ENCODE measurements around the gene TEX29.
A peak's percentile ranks its signal among the peaks of the same experiment; 100 is the strongest.

TEX29 gene

DNA sequence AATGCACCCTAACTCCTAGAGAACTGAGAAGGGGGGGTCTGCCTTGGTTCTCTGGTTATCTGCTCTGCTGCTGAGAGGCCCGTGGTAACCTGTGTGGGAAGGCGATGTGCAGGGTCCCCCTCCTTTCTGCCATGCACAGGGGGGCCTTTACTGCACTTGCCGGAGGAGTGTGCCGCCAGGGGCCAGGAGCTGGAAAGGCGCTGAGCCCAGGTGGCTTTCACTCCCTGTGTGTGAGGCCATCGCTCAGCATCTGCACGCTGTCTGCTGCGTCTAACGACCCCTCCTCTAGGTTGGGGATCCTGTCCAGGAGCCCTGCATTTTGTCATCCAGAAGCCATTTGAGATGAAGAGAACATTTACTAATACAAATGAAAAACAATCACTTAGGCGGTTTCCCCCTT, 37.0 kb upstream of the TEX29 start:
- H3K9me3 Mint-ChIP-seq = no peaks in the 10 kb centered on the region
- H3K27me3 Mint-ChIP-seq (ENCODE audit: low read depth) = no peaks in the 10 kb centered on the region
- no peak for DNase-seq (ENCODE audit: low spot score)
- no peaks in the 10 kb centered on the region for H3K4me1 Mint-ChIP-seq (ENCODE audit: low read depth)
- no peak overlapping the region for H3K4me3 Mint-ChIP-seq
- H3K36me3 Mint-ChIP-seq (ENCODE audit: low read depth) = peaks cover 58% of the 10 kb centered on the region
- H3K27ac Mint-ChIP-seq = no peak overlapping the region

DNA sequence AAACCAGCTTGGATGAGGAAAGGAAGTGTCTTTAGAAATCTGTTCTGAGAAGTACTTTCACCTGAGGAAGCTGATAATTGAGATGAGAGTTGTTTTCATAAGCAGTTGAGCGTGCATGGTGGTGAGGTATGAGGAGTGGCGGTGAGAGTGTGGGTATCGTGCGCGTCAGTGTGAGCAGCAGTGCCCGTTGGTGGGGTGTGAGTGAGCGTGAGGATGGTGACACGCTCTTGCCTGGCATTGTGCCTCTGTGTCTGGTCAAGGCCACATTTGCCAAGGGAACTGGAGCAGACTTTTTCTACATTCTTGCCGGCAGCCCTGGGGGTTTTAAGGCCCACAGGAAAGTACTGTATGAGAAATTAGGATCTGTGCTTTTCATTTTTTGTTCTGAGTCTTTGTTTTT, 36.5 kb upstream of the TEX29 start:
- H3K4me3 Mint-ChIP-seq = no peak overlapping the region
- peaks cover 56% of the 10 kb centered on the region for H3K36me3 Mint-ChIP-seq (ENCODE audit: low read depth)
- no peak for DNase-seq (ENCODE audit: low spot score)
- H3K27me3 Mint-ChIP-seq (ENCODE audit: low read depth) = no peaks in the 10 kb centered on the region
- H3K4me1 Mint-ChIP-seq (ENCODE audit: low read depth) = no peaks in the 10 kb centered on the region
- H3K27ac Mint-ChIP-seq = no peak overlapping the region
- no peaks in the 10 kb centered on the region for H3K9me3 Mint-ChIP-seq

DNA sequence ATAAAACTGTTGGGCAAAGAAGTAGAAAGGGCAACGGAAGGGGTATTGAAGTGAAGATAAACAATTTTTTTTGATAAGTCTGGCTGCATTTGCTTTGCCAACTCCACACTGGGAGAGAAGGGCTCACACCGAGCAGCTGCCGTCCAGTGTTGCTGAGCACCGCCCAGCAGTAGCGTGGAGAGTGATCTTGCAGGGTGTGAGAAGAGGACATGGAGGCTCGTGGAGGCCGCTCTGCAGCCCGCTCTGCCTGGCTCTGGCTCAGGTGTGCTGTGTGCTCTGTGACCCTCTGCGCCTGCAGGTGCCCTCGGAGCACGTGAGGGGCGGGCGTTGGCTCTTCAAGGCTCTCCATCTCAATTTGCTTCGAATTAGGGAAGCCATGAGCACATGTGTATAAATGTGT, 35.9 kb upstream of the TEX29 start:
- no peak overlapping the region for H3K27ac Mint-ChIP-seq
- peaks cover 61% of the 10 kb centered on the region for H3K36me3 Mint-ChIP-seq (ENCODE audit: low read depth)
- DNase-seq (ENCODE audit: low spot score) = no peak

DNA sequence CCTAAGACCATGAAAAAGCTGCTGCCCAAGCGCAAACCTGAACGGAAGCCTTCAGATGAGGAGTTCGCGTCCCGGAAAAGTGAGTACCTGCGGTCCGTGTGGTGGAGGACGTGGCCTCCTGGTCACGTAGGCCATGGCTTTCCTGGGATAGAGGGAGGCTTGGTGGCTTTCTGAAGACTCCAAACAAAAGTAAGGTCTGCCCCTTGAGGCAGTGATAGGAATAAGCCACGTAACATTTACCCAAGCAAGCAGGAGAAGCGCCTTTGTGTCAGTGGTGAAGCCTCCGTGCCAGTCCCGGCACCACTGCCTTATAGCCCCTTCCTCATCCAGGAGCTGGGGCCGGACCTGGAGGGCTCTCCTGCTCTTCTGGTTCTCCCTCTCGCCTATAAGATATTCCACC, 34.3 kb upstream of the TEX29 start:
- no peaks in the 10 kb centered on the region for H3K9me3 Mint-ChIP-seq
- no peak overlapping the region for H3K27ac Mint-ChIP-seq
- DNase-seq (ENCODE audit: low spot score) = no peak
- H3K4me1 Mint-ChIP-seq (ENCODE audit: low read depth) = no peaks in the 10 kb centered on the region
- peaks cover 61% of the 10 kb centered on the region for H3K36me3 Mint-ChIP-seq (ENCODE audit: low read depth)
- H3K27me3 Mint-ChIP-seq (ENCODE audit: low read depth) = no peaks in the 10 kb centered on the region
- no peak overlapping the region for H3K4me3 Mint-ChIP-seq

More for the DNA sequence above, 35.9 kb upstream of the TEX29 start:
- Mint-ChIP-seq H3K4me1 (ENCODE audit: low read depth) (no peaks in the 10 kb centered on the region), H3K4me3 (no peak overlapping the region), H3K27me3 (ENCODE audit: low read depth) (no peaks in the 10 kb centered on the region), H3K9me3 (no peaks in the 10 kb centered on the region)

DNA sequence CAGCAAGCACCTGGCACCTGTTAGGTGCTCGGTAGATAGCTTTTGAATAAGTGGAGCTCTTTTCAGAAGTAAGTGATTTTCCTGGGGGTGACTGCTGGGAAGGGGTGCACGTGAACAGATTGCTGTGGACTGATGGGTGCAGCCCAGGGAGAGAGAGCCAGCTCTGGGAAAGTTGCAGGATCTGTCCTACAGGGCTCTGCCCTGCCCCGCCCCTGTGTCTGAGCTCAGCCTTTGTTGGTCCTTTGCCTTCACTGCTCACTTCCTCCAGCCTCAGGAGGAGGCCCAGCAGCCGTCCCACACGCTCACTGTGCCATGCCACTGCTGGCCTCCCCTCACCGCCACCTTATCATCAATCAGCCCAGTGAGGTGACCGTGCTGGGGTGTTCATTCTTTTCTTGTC, 33.7 kb upstream of the TEX29 start:
- Mint-ChIP-seq H3K27ac (no peak overlapping the region), H3K4me3 (no peak overlapping the region), H3K4me1 (ENCODE audit: low read depth) (no peaks in the 10 kb centered on the region), H3K27me3 (ENCODE audit: low read depth) (no peaks in the 10 kb centered on the region), H3K9me3 (no peaks in the 10 kb centered on the region), H3K36me3 (ENCODE audit: low read depth) (peaks cover 58% of the 10 kb centered on the region)
- no peak for DNase-seq (ENCODE audit: low spot score)

DNA sequence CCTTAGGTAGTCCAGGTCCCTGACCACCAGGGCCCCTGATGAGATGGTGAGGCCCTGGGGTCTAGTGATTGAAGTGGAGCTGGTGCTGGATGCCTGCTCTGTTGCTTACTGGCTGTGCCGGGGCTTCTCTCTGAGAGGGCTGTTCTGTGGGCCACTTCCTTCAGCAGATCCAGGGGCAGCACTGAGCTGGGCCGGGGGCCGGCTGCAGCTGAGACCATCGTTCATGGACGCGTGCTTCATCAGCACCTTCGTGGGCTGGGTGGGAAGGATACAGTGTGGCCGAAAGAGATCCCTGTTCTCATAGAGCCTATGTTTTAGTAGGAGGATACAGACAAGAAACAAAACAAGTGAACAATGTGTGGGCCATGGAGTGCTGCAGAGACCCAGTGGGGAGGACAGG, 33.2 kb upstream of the TEX29 start:
- no peak overlapping the region for H3K27ac Mint-ChIP-seq
- H3K9me3 Mint-ChIP-seq = no peaks in the 10 kb centered on the region
- peaks cover 62% of the 10 kb centered on the region for H3K36me3 Mint-ChIP-seq (ENCODE audit: low read depth)
- H3K4me3 Mint-ChIP-seq = no peak overlapping the region
- H3K4me1 Mint-ChIP-seq (ENCODE audit: low read depth) = no peaks in the 10 kb centered on the region
- DNase-seq (ENCODE audit: low spot score) = no peak
- no peaks in the 10 kb centered on the region for H3K27me3 Mint-ChIP-seq (ENCODE audit: low read depth)

DNA sequence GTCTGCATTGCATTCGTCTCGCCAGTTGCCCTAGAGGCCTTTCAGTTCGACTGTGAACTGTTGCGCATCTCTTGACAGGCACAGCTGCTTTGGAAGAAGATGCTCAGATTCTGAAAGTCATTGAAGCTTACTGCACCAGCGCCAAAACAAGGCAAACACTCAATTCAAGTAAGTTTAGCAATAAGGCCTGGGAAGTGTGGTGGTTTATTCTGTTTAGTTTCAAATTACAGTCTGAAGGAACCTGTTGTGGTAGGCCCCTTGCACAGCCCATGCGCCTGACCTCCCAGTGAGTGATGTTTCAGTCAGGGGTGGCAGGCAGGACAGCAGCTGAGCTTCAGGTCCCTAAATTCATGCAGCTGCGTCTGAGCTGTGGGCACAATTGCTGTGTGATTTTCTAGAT, 32.2 kb upstream of the TEX29 start:
- Mint-ChIP-seq H3K4me1 (ENCODE audit: low read depth) (no peaks in the 10 kb centered on the region), H3K9me3 (no peaks in the 10 kb centered on the region), H3K27ac (no peak overlapping the region), H3K27me3 (ENCODE audit: low read depth) (no peaks in the 10 kb centered on the region), H3K4me3 (no peak overlapping the region), H3K36me3 (ENCODE audit: low read depth) (peaks cover 61% of the 10 kb centered on the region)
- no peak for DNase-seq (ENCODE audit: low spot score)

DNA sequence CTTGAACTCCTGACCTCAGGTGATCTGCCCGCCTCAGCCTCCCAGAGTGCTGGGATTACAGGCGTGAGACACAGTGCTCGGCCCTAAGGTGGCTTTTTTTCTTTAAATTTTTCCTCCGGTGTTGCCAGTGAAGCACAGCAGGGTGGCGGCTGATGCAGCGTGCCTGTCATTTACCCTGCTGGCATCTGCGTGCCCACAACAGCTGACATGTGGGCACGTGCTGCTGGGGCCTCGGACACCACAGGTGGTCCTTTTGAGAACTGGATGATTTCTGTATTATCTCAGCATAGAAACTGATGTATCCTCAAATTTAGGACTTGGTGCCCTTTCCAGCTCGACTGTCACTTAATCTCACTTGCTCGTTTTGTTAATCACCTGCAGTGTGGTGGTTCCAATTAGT, 31.2 kb upstream of the TEX29 start:
- H3K4me3 Mint-ChIP-seq = no peak overlapping the region
- H3K27ac Mint-ChIP-seq = no peak overlapping the region
- DNase-seq (ENCODE audit: low spot score) = no peak
- no peaks in the 10 kb centered on the region for H3K4me1 Mint-ChIP-seq (ENCODE audit: low read depth)
- H3K9me3 Mint-ChIP-seq = no peaks in the 10 kb centered on the region
- no peaks in the 10 kb centered on the region for H3K27me3 Mint-ChIP-seq (ENCODE audit: low read depth)
- peaks cover 55% of the 10 kb centered on the region for H3K36me3 Mint-ChIP-seq (ENCODE audit: low read depth)

DNA sequence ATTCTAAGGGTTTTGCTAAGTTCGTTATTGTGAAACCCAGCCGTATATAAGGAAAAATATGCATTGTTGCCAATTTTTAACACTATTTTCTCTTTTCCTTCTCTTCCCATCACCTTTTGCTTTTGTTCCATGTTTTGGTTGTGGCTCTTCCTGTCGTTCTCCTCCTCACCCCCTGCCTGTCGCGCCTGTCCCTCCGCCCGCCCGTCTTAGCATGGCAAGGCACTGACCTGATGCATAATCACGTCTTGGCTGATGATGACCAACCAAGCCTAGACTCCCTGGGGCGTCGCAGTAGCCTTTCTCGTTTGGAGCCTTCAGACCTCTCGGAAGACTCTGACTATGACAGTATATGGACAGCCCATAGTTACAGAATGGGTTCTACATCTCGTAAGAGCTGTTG, 28.5 kb upstream of the TEX29 start:
- no peak for DNase-seq (ENCODE audit: low spot score)
- H3K4me3 Mint-ChIP-seq = no peak overlapping the region
- H3K36me3 Mint-ChIP-seq (ENCODE audit: low read depth) = peaks cover 56% of the 10 kb centered on the region
- peaks cover 19% of the 10 kb centered on the region for H3K4me1 Mint-ChIP-seq (ENCODE audit: low read depth)
- H3K27ac Mint-ChIP-seq = no peak overlapping the region
- no peaks in the 10 kb centered on the region for H3K9me3 Mint-ChIP-seq
- H3K27me3 Mint-ChIP-seq (ENCODE audit: low read depth) = no peaks in the 10 kb centered on the region

DNA sequence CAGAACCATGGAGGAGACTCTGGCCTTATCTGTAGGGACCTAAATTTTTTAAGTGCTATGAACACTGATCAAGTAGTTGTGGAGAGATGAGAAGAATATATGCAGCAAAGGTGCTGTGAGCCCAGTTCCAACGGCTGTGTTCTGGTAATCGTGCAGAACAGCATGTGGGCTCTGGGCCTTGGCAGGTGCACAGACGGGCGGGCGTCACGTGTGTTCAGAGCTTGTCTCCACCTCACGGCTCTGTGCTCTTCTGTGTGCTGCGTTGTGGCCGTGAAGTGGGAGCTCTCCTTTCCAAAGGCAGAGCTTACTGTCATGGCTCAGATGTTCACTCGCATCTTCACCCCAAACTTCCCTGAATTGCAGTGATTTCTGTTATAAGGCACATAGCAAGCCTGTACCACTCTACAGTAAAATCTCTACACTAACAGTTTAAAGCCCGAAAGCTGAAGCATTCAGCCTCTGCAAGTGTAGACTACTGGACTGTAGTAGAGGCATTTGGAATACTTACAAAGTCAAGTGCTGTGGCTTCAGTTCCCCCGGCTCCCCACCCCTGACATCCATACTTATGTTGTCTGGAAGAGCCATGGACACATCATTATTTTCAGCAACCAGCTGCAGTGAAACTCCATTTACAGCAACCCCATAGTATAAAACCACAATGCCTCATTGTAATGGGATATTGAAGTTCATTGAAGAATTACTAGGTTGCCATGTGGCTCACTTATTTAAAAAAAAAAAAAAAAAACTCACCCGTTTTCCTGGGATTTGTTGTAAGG, 27.5 kb upstream of the TEX29 start:
- Mint-ChIP-seq H3K4me1 (ENCODE audit: low read depth) (peaks cover 22% of the 10 kb centered on the region), H3K27ac (no peak overlapping the region), H3K4me3 (no peak overlapping the region), H3K27me3 (ENCODE audit: low read depth) (no peaks in the 10 kb centered on the region), H3K36me3 (ENCODE audit: low read depth) (peaks cover 53% of the 10 kb centered on the region), H3K9me3 (no peaks in the 10 kb centered on the region)
- no peak for DNase-seq (ENCODE audit: low spot score)

DNA sequence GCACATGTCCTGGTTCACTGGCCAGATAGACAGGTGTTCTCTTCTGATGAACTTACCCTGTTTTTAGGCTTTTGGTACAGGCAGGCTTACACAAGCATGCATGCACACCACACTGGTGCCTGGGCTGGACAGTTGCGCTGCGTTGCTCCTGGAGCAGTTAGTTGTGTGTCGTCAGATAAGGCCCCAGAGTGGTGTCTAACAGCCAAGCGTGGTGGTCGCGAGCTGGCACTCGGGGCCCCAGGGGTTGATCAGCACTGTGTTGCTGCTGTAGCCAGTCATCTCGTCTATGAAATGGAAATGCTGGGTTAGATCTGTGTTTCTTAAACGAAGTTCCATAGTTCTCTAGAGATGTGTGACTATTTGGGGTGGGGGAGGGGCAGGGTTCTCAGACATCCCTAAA, 24.6 kb upstream of the TEX29 start:
- Mint-ChIP-seq H3K36me3 (ENCODE audit: low read depth) (peaks cover 47% of the 10 kb centered on the region), H3K27me3 (ENCODE audit: low read depth) (no peaks in the 10 kb centered on the region), H3K4me1 (ENCODE audit: low read depth) (peaks cover 22% of the 10 kb centered on the region), H3K4me3 (peak overlapping the region; percentile 49), H3K27ac (no peak overlapping the region), H3K9me3 (no peaks in the 10 kb centered on the region)
- DNase-seq (ENCODE audit: low spot score) = no peak

DNA sequence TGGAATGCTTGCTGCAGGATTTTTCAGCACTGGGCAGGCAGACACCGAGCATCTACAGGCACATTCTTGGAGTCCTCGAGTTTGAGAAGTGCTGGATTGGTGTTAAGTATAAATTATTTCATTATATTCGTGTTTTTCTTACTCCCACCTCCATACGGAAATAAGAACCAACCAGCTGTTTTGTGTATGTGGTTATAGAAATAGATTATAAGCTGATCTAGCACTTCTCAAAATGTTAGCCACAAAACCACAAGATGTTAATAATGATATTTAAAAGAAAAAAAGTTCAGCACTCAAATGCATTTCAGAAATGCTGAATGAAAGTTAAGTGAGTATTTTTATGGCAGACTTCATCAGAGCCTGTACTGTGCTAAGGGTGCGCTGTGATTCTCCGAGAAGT, 24.0 kb upstream of the TEX29 start:
- Mint-ChIP-seq H3K27me3 (ENCODE audit: low read depth) (no peaks in the 10 kb centered on the region), H3K36me3 (ENCODE audit: low read depth) (peaks cover 45% of the 10 kb centered on the region), H3K9me3 (no peaks in the 10 kb centered on the region), H3K27ac (no peak overlapping the region), H3K4me1 (ENCODE audit: low read depth) (peaks cover 22% of the 10 kb centered on the region), H3K4me3 (peak overlapping the region; percentile 49)
- DNase-seq (ENCODE audit: low spot score) = no peak

DNA sequence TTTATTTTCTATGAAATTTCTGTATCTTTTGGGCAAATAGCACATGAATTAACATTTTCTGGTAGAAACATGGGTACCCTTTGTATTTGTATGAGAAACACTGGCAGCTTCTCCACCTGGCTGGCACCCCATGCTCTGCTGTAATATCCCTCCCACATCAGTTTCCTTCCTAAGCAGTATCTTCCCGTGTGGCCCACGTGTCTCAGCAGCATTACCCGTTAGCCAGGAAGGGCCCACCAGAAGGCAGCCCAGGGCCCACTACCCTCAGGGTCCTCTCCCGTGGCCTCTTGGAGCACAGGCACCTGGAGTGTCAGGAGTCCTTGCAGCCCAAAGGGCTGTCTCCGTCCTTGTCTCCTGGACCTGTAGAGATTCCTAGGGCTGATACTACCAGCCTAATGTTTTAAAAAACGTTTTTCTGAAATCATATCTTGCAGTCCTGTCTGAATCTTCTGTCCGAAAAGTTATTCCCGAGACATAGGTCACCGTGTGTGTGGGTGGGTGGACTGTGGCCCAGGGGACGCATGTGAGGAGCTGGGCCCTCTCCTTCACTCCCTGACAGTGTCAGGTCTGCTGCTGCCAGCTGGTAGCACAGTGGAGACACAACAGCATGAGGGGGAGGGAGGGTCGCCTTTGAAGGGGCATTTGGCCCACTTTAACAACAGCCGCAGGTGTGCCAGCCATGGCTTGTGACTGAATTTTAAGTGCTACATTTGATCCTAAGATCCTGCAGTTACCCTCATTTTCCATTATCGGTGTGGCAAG, 22.0 kb upstream of the TEX29 start:
- H3K9me3 Mint-ChIP-seq = no peaks in the 10 kb centered on the region
- no peaks in the 10 kb centered on the region for H3K27me3 Mint-ChIP-seq (ENCODE audit: low read depth)
- no peak for DNase-seq (ENCODE audit: low spot score)
- H3K27ac Mint-ChIP-seq = no peak overlapping the region
- peaks cover 49% of the 10 kb centered on the region for H3K36me3 Mint-ChIP-seq (ENCODE audit: low read depth)
- H3K4me3 Mint-ChIP-seq = no peak overlapping the region
- H3K4me1 Mint-ChIP-seq (ENCODE audit: low read depth) = peaks cover 27% of the 10 kb centered on the region

DNA sequence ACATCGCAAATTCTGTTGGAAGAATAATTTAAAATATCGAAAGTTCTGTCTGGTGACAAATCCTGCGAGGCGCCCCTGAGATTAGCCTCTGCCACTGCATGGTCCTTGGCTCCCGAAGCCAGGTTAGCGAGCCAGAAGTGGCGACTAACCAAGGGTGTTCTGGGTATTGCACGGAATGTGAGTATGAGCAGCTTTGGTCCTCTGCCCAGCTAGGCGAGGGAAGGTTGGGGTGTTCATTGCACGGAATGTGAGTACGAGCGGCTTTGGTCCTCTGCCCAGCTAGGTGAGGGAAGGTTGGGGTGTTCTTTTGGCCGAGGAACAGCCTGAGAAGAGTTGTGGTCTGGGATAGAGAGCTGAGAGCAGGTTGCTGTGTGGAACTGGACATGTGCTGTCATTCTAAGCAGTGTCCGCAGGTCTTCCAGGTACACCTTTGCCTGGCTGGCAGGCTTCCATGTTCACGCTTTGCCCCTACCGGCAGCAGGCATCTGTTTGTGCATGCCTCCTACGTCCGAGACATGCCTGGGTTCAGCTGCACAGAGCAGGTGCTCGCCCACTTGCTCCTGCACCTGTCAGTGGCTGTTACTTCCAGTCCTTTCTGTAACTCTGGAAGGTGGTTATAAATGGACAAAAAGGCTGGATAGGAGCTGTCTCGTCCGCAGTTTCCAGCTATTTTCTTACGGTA, 18.3 kb upstream of the TEX29 start:
- DNase-seq (ENCODE audit: low spot score) = no peak
- H3K27ac Mint-ChIP-seq = no peak overlapping the region
- H3K36me3 Mint-ChIP-seq (ENCODE audit: low read depth) = peaks cover 68% of the 10 kb centered on the region

More for the DNA sequence above, 18.3 kb upstream of the TEX29 start:
- H3K4me3 Mint-ChIP-seq = no peak overlapping the region
- peaks cover 5% of the 10 kb centered on the region for H3K9me3 Mint-ChIP-seq
- H3K4me1 Mint-ChIP-seq (ENCODE audit: low read depth) = peaks cover 22% of the 10 kb centered on the region
- no peaks in the 10 kb centered on the region for H3K27me3 Mint-ChIP-seq (ENCODE audit: low read depth)
